DMS 273 (cell line): Measurements from ENCODE around the gene SLC22A1.
"Not testable (repeated sequence)": the region's sequence is repeated elsewhere in the genome, so short reads cannot be mapped to it uniquely, and the experiment has no call there.

ENCODE experiments used
- DNase-seq: peaks from one replicate; lab custom pipeline; 2025; ENCODE audit not compliant: unreplicated experiment; lab: John Stamatoyannopoulos, UW

The SLC22A1 gene

DNA sequence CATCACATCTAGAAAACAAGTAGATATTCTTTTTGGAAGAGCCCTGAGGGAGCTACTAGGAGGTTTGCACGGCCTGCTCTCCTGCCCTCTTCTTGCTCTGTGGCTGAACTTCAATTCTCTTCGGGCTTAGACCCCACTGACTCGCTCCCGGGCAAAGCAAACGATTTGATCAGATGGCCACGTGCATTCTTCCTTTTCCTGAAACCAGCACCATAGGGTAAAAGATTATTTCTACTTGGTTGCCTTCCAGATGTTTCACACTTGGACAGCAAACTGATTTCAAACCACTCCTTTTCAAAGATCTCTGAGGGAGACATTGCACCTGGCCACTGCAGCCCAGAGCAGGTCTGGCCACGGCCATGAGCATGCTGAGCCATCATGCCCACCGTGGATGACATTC, at the start of gene SLC22A1:
SLC22A1 (plus strand) TSS at position 258 of the 400 bp plus-strand sequence; CDS start at position 379, 121 bp downstream.
- no peak for DNase-seq

DNA sequence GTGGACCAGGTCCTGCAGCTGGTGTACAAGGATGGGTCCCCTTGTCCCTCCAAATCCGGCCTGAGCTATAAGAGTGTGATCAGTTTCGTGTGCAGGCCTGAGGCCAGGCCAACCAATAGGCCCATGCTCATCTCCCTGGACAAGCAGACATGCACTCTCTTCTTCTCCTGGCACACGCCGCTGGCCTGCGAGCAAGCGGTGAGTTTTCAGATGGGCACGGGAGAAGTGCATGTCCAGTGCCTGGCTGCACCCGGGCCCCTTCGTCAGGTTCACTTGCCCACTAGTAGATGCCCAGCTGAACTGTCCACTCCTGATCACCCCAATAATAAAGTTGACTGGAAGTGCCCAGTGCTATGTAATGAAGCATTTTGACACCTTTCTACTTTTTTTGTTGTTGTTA, 48.3 kb upstream of the SLC22A1 start:
- no peak for DNase-seq

DNA sequence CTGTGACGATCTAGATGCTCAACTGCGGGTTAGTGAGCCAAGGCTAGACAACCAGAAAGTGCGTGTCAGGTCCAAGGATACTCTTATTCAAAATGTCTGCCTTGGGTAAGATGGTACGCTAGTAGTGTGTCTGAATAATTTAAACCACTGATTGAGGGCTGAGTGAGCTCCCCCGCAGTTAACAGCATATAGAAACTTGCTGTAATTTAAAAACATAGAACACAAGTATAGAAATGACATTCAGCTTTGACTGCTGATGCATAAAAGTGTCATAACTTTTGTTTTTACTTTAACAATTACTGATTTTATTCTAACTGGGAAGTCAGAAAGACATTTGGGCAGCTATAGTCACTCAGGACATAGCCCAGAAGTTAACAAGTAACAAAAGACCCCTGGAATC, 45.6 kb upstream of the SLC22A1 start:
- DNase-seq: no peak

DNA sequence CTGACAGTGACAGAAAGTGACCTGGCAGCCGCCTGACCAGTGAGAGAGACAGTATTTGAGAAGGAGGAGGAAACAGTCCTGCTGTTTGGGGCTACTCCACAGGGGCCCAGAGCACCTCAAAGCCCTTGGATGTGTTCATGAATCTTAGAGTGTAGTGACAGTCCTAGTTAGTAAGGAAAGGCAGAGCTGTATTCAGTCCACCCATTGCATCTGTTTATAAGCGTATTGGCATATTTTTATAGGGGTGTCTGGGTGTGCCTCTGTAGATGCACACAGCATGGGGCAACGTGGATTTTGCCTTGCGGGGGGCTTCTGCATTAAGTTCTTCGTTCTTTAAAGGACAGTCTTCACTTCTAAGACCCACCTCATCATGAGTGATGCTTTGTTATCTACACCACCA, 44.6 kb upstream of the SLC22A1 start:
- no peak for DNase-seq

DNA sequence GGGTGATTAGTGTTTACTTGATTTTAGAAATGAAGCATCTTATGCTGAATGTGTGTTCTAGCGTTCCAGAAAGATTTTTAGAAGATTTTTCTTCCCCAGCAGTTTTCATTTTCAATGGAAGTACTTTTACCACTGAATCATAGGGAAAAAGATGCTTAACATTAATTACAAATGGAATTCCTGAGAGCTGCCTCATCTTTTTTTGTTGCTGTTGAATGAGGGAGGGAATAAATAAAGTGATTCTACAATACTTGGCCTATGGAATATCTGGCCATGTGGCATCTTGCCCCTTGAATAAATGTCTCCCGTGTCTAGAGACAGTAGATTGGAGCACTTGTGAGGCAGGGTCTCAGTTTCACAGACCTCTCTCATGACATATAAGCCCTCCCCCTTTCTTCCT, 44.1 kb upstream of the SLC22A1 start:
- DNase-seq: no peak

DNA sequence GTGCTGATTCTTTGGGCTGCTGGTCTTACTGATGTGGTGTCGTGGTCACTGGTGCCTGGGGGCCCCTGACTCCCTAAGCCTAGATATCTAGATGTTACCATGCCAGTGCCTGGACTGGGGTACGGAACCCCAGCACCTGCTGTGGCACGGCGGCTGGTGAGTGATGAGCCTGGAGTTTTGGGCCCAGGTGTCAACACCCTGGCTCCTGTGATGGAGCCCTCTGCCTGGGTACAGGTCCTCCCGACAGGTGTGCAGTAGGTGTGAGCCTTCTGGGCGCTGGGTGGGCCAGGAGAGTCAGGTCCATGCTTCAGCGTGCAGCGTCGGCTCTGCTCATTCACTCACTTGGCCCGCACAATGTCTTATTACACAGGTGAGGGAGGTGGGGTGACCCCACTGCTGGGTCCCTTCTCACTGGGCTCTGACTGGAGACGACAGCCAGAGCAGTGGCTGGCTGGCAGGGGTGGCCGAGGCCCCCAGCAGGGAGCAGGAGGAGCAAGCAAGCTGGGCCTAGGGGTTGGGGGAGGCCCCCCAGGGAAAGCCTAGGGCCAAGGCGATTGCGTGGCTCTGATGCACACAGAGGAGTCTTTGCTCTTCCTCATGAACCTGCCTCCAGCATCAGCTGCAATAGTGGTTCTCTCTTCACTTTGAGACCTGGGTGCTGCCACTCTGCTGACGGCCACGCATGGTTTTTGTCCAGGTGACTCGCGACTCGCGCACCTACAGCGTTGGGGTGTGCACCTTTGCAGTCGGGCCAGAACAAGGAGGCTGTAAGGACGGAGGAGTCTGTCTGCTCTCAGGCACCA, 42.5 kb upstream of the SLC22A1 start:
- DNase-seq: no peak

DNA sequence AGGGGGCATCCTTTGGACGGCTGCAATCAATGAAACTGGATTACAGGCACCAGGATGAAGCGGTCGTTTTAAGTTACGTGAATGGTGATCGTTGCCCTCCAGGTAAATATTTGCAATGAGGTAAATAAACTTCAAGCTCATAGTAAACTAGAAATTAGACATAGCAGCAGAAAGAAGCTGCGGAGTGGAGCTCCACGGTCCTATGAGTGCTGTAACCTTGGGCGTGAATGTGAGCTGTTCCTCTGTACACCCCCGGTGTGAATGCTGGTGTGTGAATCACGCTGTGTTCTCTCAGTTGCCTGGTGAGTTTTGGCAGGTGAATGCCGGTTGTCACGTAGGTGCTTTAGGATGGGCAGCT, 42.0 kb upstream of the SLC22A1 start:
- DNase-seq: no peak

DNA sequence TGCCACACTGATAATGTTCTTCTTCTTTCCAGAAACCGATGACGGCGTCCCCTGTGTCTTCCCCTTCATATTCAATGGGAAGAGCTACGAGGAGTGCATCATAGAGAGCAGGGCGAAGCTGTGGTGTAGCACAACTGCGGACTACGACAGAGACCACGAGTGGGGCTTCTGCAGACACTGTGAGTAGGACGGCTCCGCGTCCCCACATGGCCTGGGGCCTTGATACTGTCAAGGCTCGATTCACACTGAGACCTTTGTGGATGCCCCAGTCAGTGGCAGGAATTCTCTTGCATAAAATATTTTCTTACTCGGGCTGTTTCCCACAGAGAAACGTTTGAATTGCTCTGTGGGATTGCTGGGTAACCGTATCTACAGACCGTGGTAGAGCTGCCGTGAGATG, 41.5 kb upstream of the SLC22A1 start:
- no peak for DNase-seq

DNA sequence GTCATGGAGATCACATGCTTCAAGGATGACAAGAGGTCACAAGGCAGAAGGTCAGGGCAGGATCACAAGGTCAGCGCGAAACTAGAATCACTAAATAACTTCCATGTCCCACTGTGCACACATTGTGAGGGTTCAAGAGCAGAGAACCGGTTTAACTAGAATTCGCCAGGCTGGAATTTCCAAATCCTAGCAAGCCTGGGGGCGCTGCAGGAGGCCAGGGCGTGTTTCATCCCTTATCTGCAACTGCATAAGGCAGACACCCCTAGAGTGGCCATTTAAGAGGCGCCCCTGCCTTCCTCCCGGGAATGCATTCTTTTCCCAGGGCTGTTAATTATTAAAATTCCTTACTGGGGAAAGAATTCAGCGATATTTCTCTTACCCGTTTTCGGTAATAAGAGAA, 40.2 kb upstream of the SLC22A1 start:
- no peak for DNase-seq

DNA sequence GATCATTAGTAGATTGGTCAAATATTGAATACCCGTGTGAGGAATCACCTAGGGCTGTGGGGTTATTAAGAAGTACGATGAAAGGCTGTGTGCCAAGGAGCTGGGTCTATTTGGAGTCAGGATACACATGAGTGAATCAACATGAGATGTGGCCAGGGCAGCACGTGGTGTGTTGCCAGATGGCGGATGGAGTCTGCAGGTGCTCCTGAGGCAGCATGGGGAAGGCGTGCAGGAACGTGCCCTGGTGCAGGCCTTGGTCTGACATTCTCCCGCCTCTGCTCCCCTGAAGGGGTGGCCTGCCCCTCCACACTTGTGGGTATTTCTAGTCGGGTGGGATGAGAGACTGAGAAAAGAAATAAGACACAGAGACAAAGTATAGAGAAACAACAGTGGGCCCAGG, 39.0 kb upstream of the SLC22A1 start:
- DNase-seq: peak; percentile 60

DNA sequence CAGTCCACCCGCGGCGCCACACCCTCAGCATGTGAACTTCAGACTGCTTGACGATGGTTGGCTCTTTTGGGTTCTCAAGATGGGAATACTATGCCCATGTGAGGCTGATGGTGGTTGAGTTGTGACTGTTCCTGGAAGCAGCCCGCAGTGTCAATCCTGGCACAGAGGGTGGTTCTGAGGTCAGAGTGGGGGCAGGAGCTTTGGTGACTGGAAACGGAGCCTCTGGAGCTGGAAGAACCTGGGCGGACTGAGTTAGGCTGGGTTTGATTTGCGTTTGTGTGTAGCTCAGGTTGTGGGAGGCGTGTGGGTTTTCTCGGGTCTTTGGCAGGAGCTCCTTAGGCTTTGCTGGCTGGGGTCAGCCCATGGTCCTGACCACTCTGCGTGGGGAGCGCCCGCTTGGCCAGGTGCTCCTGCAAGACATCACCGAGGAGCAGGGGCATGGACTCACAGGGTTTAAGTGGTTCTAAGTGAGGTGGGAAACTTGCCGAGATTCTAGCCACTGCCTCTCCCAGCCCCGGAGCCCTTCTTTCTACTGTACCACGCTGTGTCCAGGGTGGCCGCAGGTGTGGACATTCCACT, 37.3 kb upstream of the SLC22A1 start:
- no peak for DNase-seq

DNA sequence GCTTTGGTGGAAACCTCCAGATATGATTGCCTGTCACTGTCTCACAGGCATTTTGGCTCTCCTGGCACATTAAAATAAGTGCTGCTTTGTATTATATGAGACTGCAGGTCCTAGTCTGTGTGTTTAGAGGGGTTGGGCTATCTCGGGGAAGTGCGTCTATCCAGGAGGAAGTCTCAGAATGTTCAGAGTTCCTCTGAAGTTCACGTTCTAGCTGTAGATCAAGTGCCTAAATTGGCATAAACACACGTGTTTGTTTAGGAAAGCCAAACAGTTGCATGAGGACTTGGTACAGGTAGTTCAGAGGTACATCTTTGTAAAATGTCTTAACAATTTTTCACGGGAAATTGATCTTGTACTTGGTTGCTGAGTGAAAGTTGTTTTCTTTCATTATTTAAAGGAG, 36.4 kb upstream of the SLC22A1 start:
- no peak for DNase-seq

DNA sequence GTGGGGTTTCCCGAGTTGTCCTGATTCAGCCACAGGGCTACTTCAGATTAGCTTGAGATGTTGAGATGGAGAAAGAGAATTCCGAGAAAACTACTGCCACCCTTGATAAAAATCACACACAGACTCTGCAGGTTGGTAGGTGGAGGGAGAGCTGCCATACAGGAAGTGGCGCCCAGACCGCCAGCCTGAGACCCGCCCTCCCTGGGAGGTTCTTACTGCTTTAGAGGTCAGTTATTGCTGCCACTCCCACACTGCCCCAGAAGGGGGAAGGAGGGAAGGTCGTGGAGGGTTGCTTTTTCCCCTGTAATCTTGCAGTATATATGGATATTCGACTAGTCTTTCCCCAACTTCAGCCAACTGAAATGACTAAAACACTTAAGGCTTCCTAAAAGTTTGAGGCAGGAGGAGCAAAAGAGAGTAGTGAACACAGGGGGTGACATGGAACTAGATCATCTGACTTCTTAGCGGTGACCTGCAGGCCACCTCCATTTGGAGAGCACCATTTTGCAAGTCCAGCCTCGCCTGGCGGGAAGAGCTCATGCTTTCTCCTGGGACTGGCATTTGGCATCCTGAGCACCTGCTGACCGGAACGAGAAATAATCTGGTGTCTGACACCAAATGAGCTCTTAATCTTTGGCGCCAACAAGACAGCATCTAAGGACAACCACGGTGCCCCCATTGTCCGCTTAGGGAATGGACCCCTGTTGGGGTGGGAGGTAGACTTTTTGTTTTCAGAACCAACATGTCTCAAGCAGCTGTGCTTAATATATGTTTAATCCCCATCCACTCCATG, 35.7 kb upstream of the SLC22A1 start:
- DNase-seq: no peak

DNA sequence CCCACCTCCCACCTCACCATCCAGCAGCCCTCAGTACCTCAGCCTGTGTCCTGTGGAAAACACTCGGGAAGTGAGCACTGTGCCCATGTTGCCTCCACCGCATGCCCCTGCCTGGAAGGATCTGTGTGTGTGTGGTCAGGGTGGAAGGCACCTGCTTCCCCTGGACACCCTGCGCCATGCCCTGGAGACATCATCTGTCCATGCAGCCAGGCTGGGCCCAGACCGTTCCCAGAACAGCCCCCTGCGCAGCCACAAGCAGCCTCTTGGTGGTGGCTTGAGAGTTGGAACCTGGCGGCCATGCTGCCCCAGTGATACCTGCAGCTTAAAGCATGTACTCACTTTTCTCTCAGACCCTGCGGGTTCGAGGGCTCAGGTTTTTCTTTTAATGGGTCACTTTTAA, 34.9 kb upstream of the SLC22A1 start:
- no peak for DNase-seq

DNA sequence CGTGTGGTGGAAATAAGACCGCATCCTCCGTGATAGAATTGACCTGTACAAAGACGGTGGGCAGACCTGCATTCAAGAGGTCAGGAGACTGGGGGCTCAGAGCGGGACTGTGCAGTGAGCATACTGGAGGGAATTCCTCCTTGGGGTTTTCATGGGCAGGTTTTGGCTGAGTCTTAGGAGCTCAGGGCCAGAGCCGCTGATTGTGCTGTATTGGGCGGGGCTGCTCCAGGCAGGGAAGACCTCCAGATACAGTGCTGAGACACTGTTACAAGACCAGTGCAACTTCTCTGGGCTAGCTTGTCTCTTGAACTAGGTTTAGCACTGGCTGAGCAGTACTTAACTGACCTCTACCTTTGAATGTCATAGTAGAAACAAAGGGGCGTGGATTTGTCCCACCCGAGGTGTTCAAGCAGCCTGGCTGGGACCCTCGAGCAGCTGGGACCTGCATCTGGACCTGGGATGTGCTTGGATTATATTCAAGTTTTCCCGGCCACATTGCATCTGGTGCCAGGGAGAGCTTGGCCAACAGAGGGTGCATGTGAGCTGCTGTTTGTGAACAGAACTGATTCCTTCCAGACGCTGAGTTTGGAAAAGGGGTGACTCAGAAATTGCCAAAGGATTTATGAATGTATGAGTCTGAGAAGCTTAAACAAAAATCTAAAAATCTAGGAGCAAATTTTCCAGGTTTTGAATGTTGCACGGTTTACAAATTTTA, 33.4 kb upstream of the SLC22A1 start:
- DNase-seq: peak; percentile 80

DNA sequence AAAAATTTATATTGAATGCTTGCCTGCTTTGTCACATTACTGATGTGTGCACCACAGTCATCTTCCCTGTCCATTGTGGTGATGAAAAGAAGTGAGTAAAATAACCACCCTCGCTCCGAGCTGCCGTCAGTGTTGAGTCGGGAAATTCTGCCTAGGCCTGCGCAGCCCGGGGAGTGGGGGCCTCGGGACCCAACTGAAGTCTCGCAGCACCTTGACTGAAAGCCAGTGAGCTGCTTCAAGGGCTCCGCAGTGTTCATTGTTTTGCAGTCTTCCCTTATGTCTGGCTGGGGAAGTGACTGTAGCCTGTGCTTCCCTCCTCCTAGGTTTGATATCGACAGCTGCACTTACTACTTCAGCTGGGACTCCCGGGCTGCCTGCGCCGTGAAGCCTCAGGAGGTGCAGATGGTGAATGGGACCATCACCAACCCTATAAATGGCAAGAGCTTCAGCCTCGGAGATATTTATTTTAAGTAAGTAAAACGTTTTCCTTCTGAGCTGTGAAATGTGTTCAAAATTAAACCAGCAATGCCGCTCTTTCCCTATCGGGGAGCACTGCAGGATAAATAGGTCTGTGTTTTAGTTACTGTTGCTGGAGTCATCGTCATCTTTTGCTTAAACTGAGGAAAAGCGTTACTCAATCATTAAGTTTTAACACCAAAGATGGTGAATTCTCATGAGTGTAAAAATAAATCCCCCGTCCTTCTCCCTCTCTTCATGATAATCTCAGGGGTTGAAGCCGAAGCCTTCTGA, 32.7 kb upstream of the SLC22A1 start:
- DNase-seq: no peak

DNA sequence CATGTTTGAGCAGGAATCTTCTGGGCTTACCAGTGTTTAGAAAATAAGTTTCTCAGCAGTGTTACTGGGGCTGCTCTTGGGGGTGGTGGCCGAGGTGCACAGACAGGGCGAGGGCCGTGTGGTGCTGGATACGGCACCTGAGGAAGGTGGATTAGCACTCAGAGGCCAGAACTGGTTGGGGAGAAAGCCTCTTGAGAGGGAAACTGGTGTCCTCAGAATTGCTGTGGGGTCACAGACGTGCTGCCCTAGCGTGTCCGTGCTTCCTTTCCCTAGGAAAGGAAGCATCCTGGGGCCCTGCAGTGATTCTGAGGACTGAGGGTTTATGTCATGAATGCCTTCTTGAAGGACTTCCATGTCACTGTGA, 32.1 kb upstream of the SLC22A1 start:
- no peak for DNase-seq

DNA sequence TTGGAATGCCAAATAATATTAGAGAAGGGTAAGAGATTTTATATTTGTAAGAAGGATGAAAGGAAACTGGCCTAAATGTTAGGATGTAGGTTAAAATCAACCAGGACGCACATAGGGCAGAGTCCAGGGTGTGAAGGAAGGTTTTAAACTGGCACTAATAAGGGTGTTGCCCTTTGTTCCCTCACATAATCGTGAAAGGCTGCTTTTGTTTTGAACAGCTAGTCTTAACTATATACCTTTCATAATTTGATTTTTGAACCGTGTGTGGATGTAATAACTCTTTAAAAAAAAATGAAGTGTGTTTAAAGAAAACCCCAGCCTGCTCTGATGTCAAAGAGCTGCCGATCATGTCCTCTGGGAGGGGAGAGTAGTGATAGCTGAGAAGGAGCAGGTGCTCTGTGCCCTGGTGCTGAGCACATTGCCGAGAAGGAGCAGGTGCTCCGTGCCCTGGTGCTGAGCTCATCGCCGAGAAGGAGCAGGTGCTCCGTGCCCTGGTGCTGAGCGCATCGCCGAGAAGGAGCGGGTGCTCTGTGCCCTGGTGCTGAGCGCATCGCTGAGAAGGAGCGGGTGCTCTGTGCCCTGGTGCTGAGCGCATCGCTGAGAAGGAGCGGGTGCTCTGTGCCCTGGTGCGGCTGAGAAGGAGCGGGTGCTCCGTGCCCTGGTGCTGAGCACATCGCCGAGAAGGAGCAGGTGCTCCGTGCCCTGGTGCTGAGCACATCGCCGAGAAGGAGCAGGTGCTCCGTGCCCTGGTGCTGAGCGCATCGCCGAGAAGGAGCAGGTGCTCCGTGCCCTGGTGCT, 31.0 kb upstream of the SLC22A1 start:
- DNase-seq: not testable (repeated sequence)

DNA sequence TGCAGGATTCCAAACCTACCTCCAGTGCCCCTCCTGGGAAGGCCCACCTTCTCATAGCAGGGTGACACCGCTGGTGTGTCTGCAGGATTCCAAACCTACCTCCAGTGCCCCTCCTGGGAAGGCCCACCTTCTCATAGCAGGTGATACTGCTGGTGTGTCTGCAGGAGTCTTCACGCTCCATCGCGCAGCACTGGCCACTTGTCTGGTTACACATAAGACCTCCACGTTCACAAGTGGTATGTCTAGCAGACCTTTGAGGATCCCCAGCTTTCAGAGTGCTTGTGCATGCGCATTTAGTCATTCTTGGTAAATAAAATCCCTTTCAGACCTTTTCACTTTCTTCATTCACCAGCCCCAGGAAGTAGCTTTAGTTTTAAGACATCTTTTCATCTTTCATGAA, 29.4 kb upstream of the SLC22A1 start:
- not testable (repeated sequence) for DNase-seq

DNA sequence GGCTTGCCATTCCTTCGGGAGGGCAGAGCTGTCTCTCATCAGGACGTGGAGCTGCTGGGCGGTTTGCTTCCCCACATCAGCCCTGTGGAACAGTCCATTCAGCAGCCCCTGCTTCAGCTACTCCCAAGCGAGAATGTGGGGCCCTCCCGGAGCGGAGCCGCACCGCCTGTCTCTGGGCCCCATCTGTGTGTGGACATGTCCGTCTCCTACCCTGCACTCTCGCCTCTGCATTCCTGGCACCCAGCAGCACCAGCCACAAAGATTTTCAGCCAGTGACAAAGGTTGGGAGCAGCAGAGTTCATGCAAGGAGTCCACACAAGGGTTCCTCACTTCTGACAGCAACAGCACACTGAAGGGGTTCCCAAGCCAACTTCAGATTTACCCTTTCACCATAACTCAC, 29.0 kb upstream of the SLC22A1 start:
- no peak for DNase-seq
